Type B pancreatic cell (in vitro differentiated cells): ENCODE results near the gene RBM4. TPM values are rescaled to one million over a fixed set of nuclear protein-coding genes. Genes with fewer than 3 reads are reported as not detected.
A peak's percentile ranks its signal among the peaks of the same experiment; 100 is the strongest.

Experiments used
- DNase-seq: peaks from one replicate; pipeline ENCODE4 v3.0.0; 2021; ENCODE audit warnings: mixed read lengths; ENCODE audit not compliant: unreplicated experiment; ENCODE audit errors: extremely low spot score
- H3K27ac Mint-ChIP-seq: 2 replicates; pipeline ENCODE4 v1.8.0; 2021; ENCODE audit warnings: mild to moderate bottlenecking, mixed read lengths
- H3K27me3 Mint-ChIP-seq: 2 replicates; pipeline ENCODE4 v1.8.0; 2021; ENCODE audit warnings: mixed read lengths
- H3K36me3 Mint-ChIP-seq: 2 replicates; pipeline ENCODE4 v1.8.0; 2021; ENCODE audit warnings: mixed read lengths
- H3K4me1 Mint-ChIP-seq: one replicate; pipeline ENCODE4 v1.8.0; 2021; ENCODE audit warnings: mixed read lengths; ENCODE audit not compliant: unreplicated experiment
- H3K4me3 Mint-ChIP-seq: 2 replicates; pipeline ENCODE4 v1.8.0; 2021; ENCODE audit warnings: mild to moderate bottlenecking, mixed read lengths
- H3K9me3 Mint-ChIP-seq: 2 replicates; pipeline ENCODE4 v1.8.0; 2021; ENCODE audit warnings: mixed read lengths
- CTCF ChIP-seq: fragments of 200-600 bp; sonication (generic); conservative IDR thresholded peaks from 2 replicates; pipeline ENCODE4 v1.5.0; 2021; ENCODE audit warnings: antibody characterized with exemption, mild to moderate bottlenecking
- total RNA-seq: library from RNA; stranded (reverse); gene quantifications from 2 replicates; pipeline ENCODE4 v1.2.1, GENCODE V29; 2021; ENCODE audit warnings: low replicate concordance

RBM4 gene
- total RNA-seq, 1 donor from 2014 or later, result 228 TPM

- Mint-ChIP-seq H3K4me1 (peaks cover 4% of the 10 kb centered on the region), H3K4me3 (no peak overlapping the region), H3K27me3 (no peaks in the 10 kb centered on the region), H3K9me3 (no peaks in the 10 kb centered on the region), H3K36me3 (peaks cover 35% of the 10 kb centered on the region), H3K27ac (no peak overlapping the region)
- no peak for TF ChIP-seq CTCF
- DNase-seq, result peak; percentile 32
Measured at GRCh38 chr11:66663741-66664296, 25.3 kb downstream of the RBM4 start.

DNA sequence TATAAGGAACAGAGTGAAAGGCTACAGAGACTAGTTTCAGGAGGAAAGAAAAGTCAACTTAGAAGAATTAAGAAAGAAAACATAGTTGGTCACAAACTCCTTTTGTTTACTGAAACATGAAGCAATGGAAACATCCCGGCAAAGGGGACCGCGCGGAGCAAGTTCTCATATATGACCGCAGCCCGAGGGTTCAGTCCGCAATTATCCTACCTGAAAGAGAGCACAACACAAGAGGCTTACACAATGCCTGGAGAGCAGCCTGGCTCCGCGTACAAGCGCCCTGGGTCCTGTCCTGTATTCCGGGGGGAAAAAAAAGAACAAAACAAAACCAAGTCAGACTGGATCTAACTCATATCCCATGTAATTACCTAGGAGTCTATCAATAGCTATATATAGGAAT is 26.9 kb downstream of the RBM4 start:
- Mint-ChIP-seq H3K9me3 (no peaks in the 10 kb centered on the region), H3K36me3 (peaks cover 34% of the 10 kb centered on the region), H3K4me3 (no peak overlapping the region), H3K27me3 (no peaks in the 10 kb centered on the region), H3K27ac (peak overlapping the region; percentile 19), H3K4me1 (peaks cover 8% of the 10 kb centered on the region)
- peak; percentile 39 for DNase-seq
- TF ChIP-seq CTCF, result no peak

DNA sequence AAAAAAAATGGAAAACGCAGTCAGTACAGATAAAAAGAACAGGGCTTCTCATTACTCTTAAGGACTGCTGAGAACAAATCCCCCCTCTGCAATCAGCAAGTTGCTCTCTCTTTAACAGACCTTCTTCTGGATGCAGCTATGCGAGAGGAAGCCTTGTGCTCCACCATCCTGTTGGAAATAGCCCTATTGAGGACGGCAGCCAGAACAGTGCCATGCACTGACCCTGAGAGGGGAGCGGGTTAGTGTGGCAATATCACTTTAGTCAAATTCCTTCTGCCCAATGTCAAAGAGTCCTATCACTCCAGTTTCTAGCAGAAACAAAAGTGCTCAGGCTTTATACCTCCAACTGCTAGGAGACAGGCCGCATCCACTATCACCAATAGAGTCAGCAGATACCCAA is 32.3 kb downstream of the RBM4 start:
- TF ChIP-seq CTCF, result no peak
- H3K27ac Mint-ChIP-seq, result no peak overlapping the region
- H3K27me3 Mint-ChIP-seq, result no peaks in the 10 kb centered on the region
- H3K36me3 Mint-ChIP-seq, result peaks cover 26% of the 10 kb centered on the region
- H3K4me1 Mint-ChIP-seq, result peaks cover 21% of the 10 kb centered on the region
- no peak for DNase-seq
- H3K4me3 Mint-ChIP-seq, result no peak overlapping the region
- H3K9me3 Mint-ChIP-seq, result no peaks in the 10 kb centered on the region

DNA sequence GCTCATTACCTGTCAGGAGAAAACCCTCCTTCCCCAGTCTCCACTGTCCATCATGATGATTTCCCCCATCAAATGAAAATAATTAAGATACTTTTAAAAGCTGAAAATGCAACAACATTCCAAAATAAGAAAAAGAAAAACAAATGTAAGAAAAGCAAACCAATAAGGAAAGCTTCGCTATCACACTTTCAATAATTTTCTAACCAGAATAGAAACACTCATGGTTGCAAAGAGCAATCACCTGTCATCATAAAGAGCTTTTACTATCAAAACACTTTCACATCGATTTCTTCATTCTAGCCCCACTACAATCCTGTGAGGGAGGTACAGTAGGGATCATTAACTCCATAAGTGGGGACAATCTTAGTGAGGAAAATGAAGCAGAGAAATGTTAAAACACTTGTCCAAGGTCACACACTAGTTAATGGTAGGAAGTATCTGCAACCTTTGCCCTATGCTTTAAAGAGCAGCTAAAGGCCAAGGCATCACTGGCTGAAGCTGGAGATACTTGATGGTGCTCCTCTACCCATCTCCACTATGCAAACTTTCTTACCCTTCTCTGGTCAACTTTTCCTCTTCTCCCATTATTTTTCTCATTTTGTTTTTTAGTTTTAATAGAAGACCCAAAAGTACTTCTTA is 36.6 kb downstream of the RBM4 start:
- peaks cover 19% of the 10 kb centered on the region for H3K36me3 Mint-ChIP-seq
- DNase-seq, result no peak

DNA sequence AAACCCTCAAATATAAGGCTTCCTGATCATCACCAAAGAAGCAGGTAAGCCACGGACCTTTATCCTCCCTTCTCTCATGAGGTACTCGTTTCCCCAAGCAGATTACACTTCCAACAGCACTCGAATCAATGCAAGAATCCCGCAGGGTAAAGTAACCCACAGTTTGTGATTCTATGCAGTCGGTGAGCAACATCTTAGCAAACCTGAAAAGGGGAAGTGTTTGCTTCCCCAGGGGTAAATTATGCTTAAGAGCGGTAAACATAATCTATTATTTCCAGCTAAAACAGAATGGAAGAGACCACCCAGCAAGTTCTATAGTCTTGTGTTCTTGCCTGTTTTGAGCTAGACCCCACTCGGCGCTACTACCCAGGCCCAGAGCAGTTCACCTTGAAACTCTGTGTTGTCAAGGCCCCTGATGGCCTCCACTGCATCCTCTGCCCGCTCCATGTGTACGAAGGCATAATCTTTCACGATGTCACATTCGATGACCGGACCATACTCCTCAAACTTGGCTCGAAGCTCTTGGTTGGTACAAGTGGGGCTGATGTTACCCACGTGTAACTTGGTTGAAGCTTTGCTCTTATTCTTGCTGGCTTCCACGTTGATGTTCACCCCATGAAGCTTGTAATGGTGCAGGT is 37.9 kb downstream of the RBM4 start:
- no peaks in the 10 kb centered on the region for H3K9me3 Mint-ChIP-seq
- no peaks in the 10 kb centered on the region for H3K27me3 Mint-ChIP-seq
- H3K4me3 Mint-ChIP-seq, result peak overlapping the region; percentile 98

More for the DNA sequence above, 36.6 kb downstream of the RBM4 start:
- no peaks in the 10 kb centered on the region for H3K27me3 Mint-ChIP-seq
- H3K27ac Mint-ChIP-seq, result peak overlapping the region; percentile 5
- peak overlapping the region; percentile 58 for H3K4me3 Mint-ChIP-seq
- H3K9me3 Mint-ChIP-seq, result no peaks in the 10 kb centered on the region
- H3K4me1 Mint-ChIP-seq, result peaks cover 33% of the 10 kb centered on the region
- TF ChIP-seq CTCF, result no peak

More for the DNA sequence above, 37.9 kb downstream of the RBM4 start:
- no peak for TF ChIP-seq CTCF
- peak overlapping the region; percentile 99 for H3K27ac Mint-ChIP-seq
- H3K36me3 Mint-ChIP-seq, result peaks cover 15% of the 10 kb centered on the region
- peaks cover 29% of the 10 kb centered on the region for H3K4me1 Mint-ChIP-seq
- DNase-seq, result no peak
